PC-3 (cell line): Measurements from ENCODE around the gene SULT1E1.

Experiments
- CTCF ChIP-seq: fragments of 300-600 bp; sonication (generic); conservative IDR thresholded peaks from 2 replicates; pipeline ENCODE4 v1.5.1; 2017; ENCODE audit warnings: antibody characterized with exemption, low read depth, mild to moderate bottlenecking, low read length
- EZH2 ChIP-seq: fragments of 300-600 bp; sonication (generic); IDR thresholded peaks from one replicate; pipeline ENCODE4 v1.6.1; 2017; ENCODE audit warnings: antibody characterized with exemption, mild to moderate bottlenecking, low read length; ENCODE audit not compliant: unreplicated experiment

DNA sequence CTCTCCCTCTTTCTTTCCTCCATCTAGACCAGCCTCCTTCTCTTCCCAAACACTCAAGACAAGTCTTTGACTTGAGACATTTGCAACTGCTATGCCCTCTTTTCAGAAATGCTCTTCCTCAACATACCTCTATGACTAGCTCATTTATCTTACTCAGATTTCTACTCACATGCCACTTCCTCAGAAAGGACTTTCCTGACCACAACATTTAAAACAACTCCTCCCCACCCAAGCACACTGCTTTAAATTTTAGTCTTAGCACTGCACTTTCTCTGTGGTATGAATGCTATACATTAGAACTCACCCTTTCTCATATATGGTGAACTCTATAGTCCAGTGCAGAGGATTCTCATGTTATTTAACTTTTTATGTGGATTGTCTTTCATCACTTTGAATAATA, 28.4 kb upstream of the SULT1E1 start:
- no peak for TF ChIP-seq CTCF
- TF ChIP-seq EZH2: no peak
